Breast epithelium (tissue), 4 donors: ENCODE data around the gene PIGR. TPM values are rescaled to one million over a fixed set of nuclear protein-coding genes. Genes with fewer than 3 reads are reported as not detected.
A peak's percentile ranks its signal among the peaks of the same experiment; 100 is the strongest.

Experiments used
- DNase-seq, 2 donors: peaks; one replicate each; pipeline ENCODE4 v3.0.0-alpha.2; 2019; ENCODE audit warnings: low spot score in 2 of 2
- H3K27ac ChIP-seq, 2 donors: fragments of 200-600 bp; sonication (generic) in 1 of 2; one replicate each; pipeline ENCODE4 v1.5.1; 2016 to 2019; ENCODE audit warnings: mild to moderate bottlenecking in 1 of 2
- H3K27me3 ChIP-seq, 2 donors: fragments of 200-600 bp; sonication (generic) in 1 of 2; one replicate each; pipeline versions ENCODE4 v1.5.1 to v1.6.0; 2017 to 2019; ENCODE audit warnings: control low read depth in 1 of 2, mild to moderate bottlenecking in 1 of 2
- H3K36me3 ChIP-seq: fragments of 200-600 bp; one replicate; pipeline ENCODE4 v1.5.1; 2019
- H3K4me1 ChIP-seq, 2 donors: fragments of 200-600 bp; sonication (generic); one replicate each; pipeline ENCODE4 v1.5.1; 2016 to 2019; ENCODE audit warnings: control low read depth in 1 of 2
- H3K4me3 ChIP-seq, 3 donors: fragments of 200-600 bp; sonication (generic); 1 replicate in 2 of 3; 2 replicates in 1 of 3; pipeline ENCODE4 v1.5.1; 2016 to 2019; ENCODE audit warnings: mild to moderate bottlenecking in 3 of 3, moderate library complexity in 2 of 3
- H3K9me3 ChIP-seq, 2 donors: fragments of 200-600 bp; sonication (generic) in 1 of 2; one replicate each; pipeline ENCODE4 v1.5.1; 2016 to 2019; ENCODE audit warnings: control low read depth in 1 of 2
- CTCF ChIP-seq, 3 donors: fragments of 450-650 bp; IDR thresholded peaks; one replicate each; pipeline ENCODE4 v1.5.1; 2016 to 2017; ENCODE audit warnings: antibody characterized with exemption in 3 of 3, mild to moderate bottlenecking in 3 of 3, moderate library complexity in 3 of 3
- POLR2A ChIP-seq: fragments of 450-650 bp; IDR thresholded peaks from one replicate; pipeline ENCODE4 v1.6.1; 2016; ENCODE audit warnings: antibody characterized with exemption, mild to moderate bottlenecking, moderate library complexity
- POLR2AphosphoS5 ChIP-seq, 3 donors: sonication (generic); formaldehyde crosslinking; IDR thresholded peaks; one replicate each; pipeline ENCODE4 v1.6.1; 2017; ENCODE audit warnings: antibody characterized with exemption in 3 of 3
- intact Hi-C: fragments of 100-400 bp; cut with DNase I; formaldehyde crosslinking; loops from one replicate; pipeline ENCODE4 v1.15.1; 2023; ENCODE audit warnings: low total_unique reads
- total RNA-seq, 3 donors: library from RNA; depleted of rRNA; stranded (reverse); fragments of >200 nt; gene quantifications; one replicate each; pipeline ENCODE4 v1.1.0, GENCODE V29; 2016

PIGR gene
- total RNA-seq, 3 donors from 2014 or later = 0.16 to 205 (median 123) TPM

- TF ChIP-seq POLR2A = no peak
- TF ChIP-seq CTCF (IDR thresholded peaks at IDR 0.05) = no peak
- intact Hi-C loops = loop anchor here (5.0 kb wide), 3 partner anchors 173 to 903 kb away; no protein-coding TSS in a partner anchor
- H3K27me3 ChIP-seq = no peaks in the 10 kb centered on the region
- no peaks in the 10 kb centered on the region for H3K36me3 ChIP-seq
- peak overlapping the region; percentile 41 to 70 (median 63) for H3K4me3 ChIP-seq
- no peaks in the 10 kb centered on the region for H3K4me1 ChIP-seq
- no peaks in the 10 kb centered on the region for H3K9me3 ChIP-seq
- H3K27ac ChIP-seq = peak overlapping the region; percentile 90 to 91
- DNase-seq = no peak
Observed at GRCh38 chr1:206909883-206910318, 36.4 kb downstream of the PIGR start.

- TF ChIP-seq POLR2AphosphoS5 (IDR thresholded peaks at IDR 0.05) = peak in 2 of 3 donors; percentile 7 to 55
- peak; percentile 37 for TF ChIP-seq POLR2A
- TF ChIP-seq CTCF (IDR thresholded peaks at IDR 0.05) = no peak
- Histone ChIP-seq H3K36me3 (no peaks in the 10 kb centered on the region), H3K4me3 (peak overlapping the region; percentile 41 to 70 (median 63)), H3K27ac (peak overlapping the region; percentile 90 to 91), H3K9me3 (no peaks in the 10 kb centered on the region), H3K4me1 (no peaks in the 10 kb centered on the region), H3K27me3 (no peaks in the 10 kb centered on the region)
- peak; percentile 89 to 94 for DNase-seq
- intact Hi-C loops = loop anchor here (5.0 kb wide), 1 partner anchor 182 kb away; no protein-coding TSS in a partner anchor
Observed at GRCh38 chr1:206909161-206909882, 36.9 kb downstream of the PIGR start.

GRCh38 chr1:206908038-206908437 lies 38.2 kb downstream of the PIGR start:
- H3K36me3 ChIP-seq = no peaks in the 10 kb centered on the region
- H3K4me3 ChIP-seq = no peak overlapping the region
- DNase-seq = no peak
- no peaks in the 10 kb centered on the region for H3K9me3 ChIP-seq
- no peaks in the 10 kb centered on the region for H3K27me3 ChIP-seq
- no peak overlapping the region for H3K27ac ChIP-seq
- intact Hi-C loops = loop anchor here (5.0 kb wide), 1 partner anchor 181 kb away; no protein-coding TSS in a partner anchor
- TF ChIP-seq POLR2A = no peak
- no peak for TF ChIP-seq POLR2AphosphoS5 (IDR thresholded peaks at IDR 0.05)
- no peak for TF ChIP-seq CTCF (IDR thresholded peaks at IDR 0.05)
- H3K4me1 ChIP-seq = peaks cover 0 to 4% of the 10 kb centered on the region in 2 donors

GRCh38 chr1:206907304-206907991 lies 38.8 kb downstream of the PIGR start:
- TF ChIP-seq POLR2A (no peak), CTCF (IDR thresholded peaks at IDR 0.05) (peak in 1 of 3 donors; percentile 15)
- intact Hi-C loops = loop anchor here (5.0 kb wide), 1 partner anchor 180 kb away; no protein-coding TSS in a partner anchor
- H3K4me3 ChIP-seq = no peak overlapping the region
- H3K27ac ChIP-seq = no peak overlapping the region
- no peaks in the 10 kb centered on the region for H3K27me3 ChIP-seq
- H3K9me3 ChIP-seq = no peaks in the 10 kb centered on the region
- peaks cover 0 to 4% of the 10 kb centered on the region in 2 donors for H3K4me1 ChIP-seq
- H3K36me3 ChIP-seq = no peaks in the 10 kb centered on the region
- DNase-seq = no peak
